ENCODE results near the gene ATN1. TPM values are rescaled to one million over a fixed set of nuclear protein-coding genes. Genes with fewer than 3 reads are reported as not detected.

The ATN1 gene
- total RNA-seq, 4 donors from 2014 or later = 53.3 to 100 (median 84.9) TPM

- no peaks in the 10 kb centered on the region for H3K36me3 ChIP-seq
- no peak overlapping the region for H3K4me3 ChIP-seq (replicated peaks in 1 of 3)
- H3K27me3 ChIP-seq = no peaks in the 10 kb centered on the region
- TF ChIP-seq, protein P1, sequence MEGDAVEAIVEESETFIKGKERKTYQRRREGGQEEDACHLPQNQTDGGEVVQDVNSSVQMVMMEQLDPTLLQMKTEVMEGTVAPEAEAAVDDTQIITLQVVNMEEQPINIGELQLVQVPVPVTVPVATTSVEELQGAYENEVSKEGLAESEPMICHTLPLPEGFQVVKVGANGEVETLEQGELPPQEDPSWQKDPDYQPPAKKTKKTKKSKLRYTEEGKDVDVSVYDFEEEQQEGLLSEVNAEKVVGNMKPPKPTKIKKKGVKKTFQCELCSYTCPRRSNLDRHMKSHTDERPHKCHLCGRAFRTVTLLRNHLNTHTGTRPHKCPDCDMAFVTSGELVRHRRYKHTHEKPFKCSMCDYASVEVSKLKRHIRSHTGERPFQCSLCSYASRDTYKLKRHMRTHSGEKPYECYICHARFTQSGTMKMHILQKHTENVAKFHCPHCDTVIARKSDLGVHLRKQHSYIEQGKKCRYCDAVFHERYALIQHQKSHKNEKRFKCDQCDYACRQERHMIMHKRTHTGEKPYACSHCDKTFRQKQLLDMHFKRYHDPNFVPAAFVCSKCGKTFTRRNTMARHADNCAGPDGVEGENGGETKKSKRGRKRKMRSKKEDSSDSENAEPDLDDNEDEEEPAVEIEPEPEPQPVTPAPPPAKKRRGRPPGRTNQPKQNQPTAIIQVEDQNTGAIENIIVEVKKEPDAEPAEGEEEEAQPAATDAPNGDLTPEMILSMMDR (IDR thresholded peaks at IDR 0.05) = no peak
- TF ChIP-seq POLR2A (IDR thresholded peaks at IDR 0.05) = no peak
- no peak for DNase-seq
- 81 to 89% methylated on average over 16 to 28 of the region's 28 CpGs for WGBS, 2 donors
- no peak overlapping the region for H3K27ac ChIP-seq
- peaks cover 1 to 19% of the 10 kb centered on the region in 2 donors for H3K4me1 ChIP-seq
- no peaks in the 10 kb centered on the region for H3K9me3 ChIP-seq
- intact Hi-C loops (cut with DNase I) = no loop called here
Measured at GRCh38 chr12:6956021-6956727, 28.4 kb downstream of the ATN1 start.

GRCh38 chr12:6957151-6957701 lies 29.5 kb downstream of the ATN1 start:
- TF ChIP-seq, protein P1 (IDR thresholded peaks at IDR 0.05) = no peak
- TF ChIP-seq POLR2A (IDR thresholded peaks at IDR 0.05) = no peak
- Histone ChIP-seq H3K4me1 (peaks cover 11 to 29% of the 10 kb centered on the region in 2 donors), H3K27me3 (no peaks in the 10 kb centered on the region), H3K4me3 (replicated peaks in 1 of 3) (no peak overlapping the region), H3K36me3 (no peaks in the 10 kb centered on the region), H3K9me3 (no peaks in the 10 kb centered on the region), H3K27ac (no peak overlapping the region)
- DNase-seq = no peak
- WGBS, 2 donors = 89 to 92% methylated on average over 14 to 18 of the region's 20 CpGs
- intact Hi-C loops (cut with DNase I) = no loop called here

GRCh38 chr12:6957741-6958608 lies 30.2 kb downstream of the ATN1 start:
- TF ChIP-seq, protein P1 (IDR thresholded peaks at IDR 0.05) = no peak
- 83 to 90% methylated on average over 27 to 28 of the region's 28 CpGs for WGBS, 2 donors
- Histone ChIP-seq H3K27me3 (no peaks in the 10 kb centered on the region), H3K4me3 (replicated peaks in 1 of 3) (no peak overlapping the region), H3K27ac (no peak overlapping the region), H3K36me3 (no peaks in the 10 kb centered on the region), H3K9me3 (no peaks in the 10 kb centered on the region), H3K4me1 (peaks cover 17 to 35% of the 10 kb centered on the region in 2 donors)
- DNase-seq = no peak
- intact Hi-C loops (cut with DNase I) = no loop called here

DNA sequence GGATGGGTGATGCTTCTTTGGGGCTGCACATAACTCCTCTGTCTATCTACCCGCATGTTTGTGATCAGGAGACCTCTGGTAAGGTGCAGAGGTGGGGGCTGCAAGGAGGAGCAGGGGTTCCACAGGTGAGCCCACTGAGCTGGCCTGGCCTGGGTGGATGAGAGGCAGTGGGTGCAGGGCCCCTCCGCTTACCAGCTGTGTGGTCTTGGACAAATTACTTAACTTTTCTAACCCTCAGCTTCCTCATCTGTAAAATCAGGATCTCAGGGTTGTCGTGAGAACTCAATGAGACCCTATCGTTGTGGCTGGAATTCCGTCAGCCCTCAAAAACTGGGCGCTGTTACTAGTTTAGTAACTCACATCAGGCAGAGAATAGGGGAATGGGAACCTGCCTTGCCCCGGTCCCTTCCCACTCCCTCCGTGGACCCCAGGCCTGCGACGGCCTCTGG lies 30.9 kb downstream of the ATN1 start:
- no peak for TF ChIP-seq POLR2A (IDR thresholded peaks at IDR 0.05)
- TF ChIP-seq, protein P1 (IDR thresholded peaks at IDR 0.05) = no peak
- WGBS, 2 donors = 80 to 86% methylated on average over 10 of the region's 10 CpGs
- Histone ChIP-seq H3K27me3 (no peaks in the 10 kb centered on the region), H3K4me3 (replicated peaks in 1 of 3) (no peak overlapping the region), H3K36me3 (no peaks in the 10 kb centered on the region), H3K27ac (peak overlapping the region in 2 of 3 donors; percentile 46 to 73), H3K4me1 (peaks cover 17 to 33% of the 10 kb centered on the region in 2 donors), H3K9me3 (no peaks in the 10 kb centered on the region)
- DNase-seq = no peak
- intact Hi-C loops (cut with DNase I) = no loop called here
